Adipose tissue (tissue), 3 donors: ENCODE results near the gene SAMD4A. TPM values are rescaled to one million over a fixed set of nuclear protein-coding genes. Genes with fewer than 3 reads are reported as not detected.
A peak's percentile ranks its signal among the peaks of the same experiment; 100 is the strongest.

Source experiments
- H3K27ac ChIP-seq: one replicate; pipeline ENCODE4 v1.5.1; 2013; ENCODE audit warnings: low read depth, low read length
- WGBS, 3 donors: extraction: QIAGEN DNeasy Blood & Tissue Kit; methylation state at CpG; one replicate each; pipeline ENCODE4 v1.1.7; 2013; 5-methylcytosine and 5-hydroxymethylcytosine counted together
- polyA plus RNA-seq, 3 donors: library from polyadenylated mRNA; stranded (reverse); fragments of 200-250 nt; gene quantifications; one replicate each; pipeline ENCODE4 v1.2.3, GENCODE V29; 2013
- donor health status: healthy with polysubstance abuse.
- donor health status: Bipolar disorder and iron deficiency.
- donor health status: healthy.

Gene SAMD4A
- polyA plus RNA-seq, 3 donors = 2.5 to 23.8 (median 11.9) TPM

DNA sequence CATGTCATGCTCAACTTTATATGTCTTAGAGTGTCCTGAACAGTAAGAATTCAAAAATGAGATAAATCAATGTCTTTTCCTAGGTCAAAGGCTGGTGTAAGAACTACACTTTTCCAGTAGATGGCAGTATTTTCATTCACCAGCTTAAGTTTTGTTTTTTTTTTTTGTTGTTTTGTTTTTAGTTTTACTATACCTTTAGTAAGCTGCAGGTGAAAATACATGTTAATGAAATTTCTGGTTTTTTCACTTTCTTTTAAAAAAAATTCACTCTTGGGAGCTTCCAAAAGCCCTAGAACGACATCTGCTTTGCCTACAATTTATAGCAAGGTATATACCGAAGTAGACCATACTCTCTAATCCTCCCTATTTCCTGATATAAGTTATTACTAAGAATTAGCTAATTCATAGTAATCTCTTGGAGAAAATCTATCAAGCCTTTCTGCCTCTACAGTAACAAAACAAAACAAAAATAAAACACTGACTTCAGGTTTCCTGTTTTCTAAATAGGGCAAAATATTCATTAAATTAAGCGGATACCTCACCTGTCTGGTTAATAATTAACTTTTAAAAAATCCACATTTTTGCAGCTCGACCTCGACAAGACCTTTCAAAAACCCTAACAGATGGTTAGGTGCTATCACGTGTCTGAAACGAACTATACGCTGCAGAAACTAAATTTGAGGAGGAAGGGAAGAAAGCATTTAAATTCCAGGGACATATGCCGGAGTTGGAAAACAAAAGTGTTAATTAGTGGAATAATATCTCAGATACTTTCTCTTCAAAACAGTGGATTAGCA is 2.7 kb upstream of the SAMD4A start:
- WGBS, 3 donors = 5% methylated on average over 9 of the region's 9 CpGs
- H3K27ac ChIP-seq = no peak overlapping the region

GRCh38 chr14:54564868-54565784 is 1.8 kb upstream of the SAMD4A start:
- 0 to 1% (median 1%) methylated on average over 66 to 69 of the region's 69 CpGs for WGBS, 3 donors
- H3K27ac ChIP-seq = peak overlapping the region; percentile 85

- H3K27ac ChIP-seq = peak overlapping the region; percentile 94
- WGBS, 3 donors = 0 to 1% (median 1%) methylated on average over 36 to 72 of the region's 73 CpGs
Observed at GRCh38 chr14:54565785-54566409, 1.0 kb upstream of the SAMD4A start.

DNA sequence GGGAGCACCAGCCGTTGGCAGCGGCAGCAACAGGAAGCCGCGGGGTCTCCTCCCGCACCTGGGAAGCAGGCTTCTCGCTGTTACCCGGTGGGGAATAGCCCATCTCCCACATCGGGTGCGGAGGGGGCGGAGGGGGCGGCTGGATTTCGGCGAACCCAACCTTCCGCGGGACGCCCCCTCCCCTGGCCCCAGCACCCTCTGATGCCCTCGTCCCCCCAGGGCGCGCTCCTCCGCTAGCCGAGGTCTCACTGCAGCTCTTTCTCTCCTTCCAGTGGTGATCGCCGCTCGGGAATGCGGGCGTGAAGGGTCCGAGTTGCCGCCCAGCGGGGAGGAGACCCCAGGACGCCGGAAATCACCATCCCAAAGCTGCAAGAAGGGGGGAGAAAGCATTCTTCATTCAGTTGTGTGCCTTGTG is 303 bp downstream of the SAMD4A start:
- no peak overlapping the region for H3K27ac ChIP-seq
- WGBS, 3 donors = 0 to 1% (median 1%) methylated on average over 31 of the region's 31 CpGs

GRCh38 chr14:54567639-54568561 is 972 bp downstream of the SAMD4A start:
- H3K27ac ChIP-seq = no peak overlapping the region
- 1% methylated on average over 59 to 70 of the region's 70 CpGs for WGBS, 3 donors

- 62 to 78% (median 66%) methylated on average over 13 of the region's 13 CpGs for WGBS, 3 donors
Observed at GRCh38 chr14:54568821-54569595, 2.1 kb downstream of the SAMD4A start.

DNA sequence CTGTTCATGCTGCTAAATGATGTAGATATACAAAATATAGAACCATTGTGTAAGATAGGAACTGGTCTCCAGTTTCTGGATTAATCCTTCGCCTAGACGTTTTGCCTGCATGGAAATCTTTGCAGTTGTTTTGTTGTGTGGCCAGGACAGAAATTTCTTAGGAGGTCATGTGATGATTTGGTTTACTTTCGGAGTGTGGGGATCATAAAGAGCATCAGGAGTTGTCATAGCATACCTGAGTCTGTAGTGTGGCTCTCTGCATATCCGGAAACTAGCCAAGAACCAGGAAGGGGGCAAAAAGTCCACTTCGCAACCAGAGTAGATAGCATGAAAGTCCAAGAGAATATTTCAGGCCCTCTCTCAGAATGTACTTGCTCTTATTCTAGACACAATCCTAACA is 3.1 kb downstream of the SAMD4A start:
- no peak overlapping the region for H3K27ac ChIP-seq
- WGBS, 3 donors = 77 to 84% (median 80%) methylated on average over 5 of the region's 5 CpGs

More at GRCh38 chr14:54568821-54569595, 2.1 kb downstream of the SAMD4A start:
- no peak overlapping the region for H3K27ac ChIP-seq

- WGBS, 3 donors = 74 to 80% (median 78%) methylated on average over 5 of the region's 5 CpGs
- H3K27ac ChIP-seq = no peak overlapping the region
Observed at GRCh38 chr14:54570631-54571415, 3.9 kb downstream of the SAMD4A start.

- 96 to 100% (median 97%) methylated on average over 2 of the region's 2 CpGs for WGBS, 3 donors
Observed at GRCh38 chr14:54572316-54572715, 5.4 kb downstream of the SAMD4A start.

GRCh38 chr14:54574528-54574927 is 7.6 kb downstream of the SAMD4A start:
- 95 to 98% (median 95%) methylated on average over 6 of the region's 6 CpGs for WGBS, 3 donors
- no peak overlapping the region for H3K27ac ChIP-seq

More at GRCh38 chr14:54572316-54572715, 5.4 kb downstream of the SAMD4A start:
- no peak overlapping the region for H3K27ac ChIP-seq

DNA sequence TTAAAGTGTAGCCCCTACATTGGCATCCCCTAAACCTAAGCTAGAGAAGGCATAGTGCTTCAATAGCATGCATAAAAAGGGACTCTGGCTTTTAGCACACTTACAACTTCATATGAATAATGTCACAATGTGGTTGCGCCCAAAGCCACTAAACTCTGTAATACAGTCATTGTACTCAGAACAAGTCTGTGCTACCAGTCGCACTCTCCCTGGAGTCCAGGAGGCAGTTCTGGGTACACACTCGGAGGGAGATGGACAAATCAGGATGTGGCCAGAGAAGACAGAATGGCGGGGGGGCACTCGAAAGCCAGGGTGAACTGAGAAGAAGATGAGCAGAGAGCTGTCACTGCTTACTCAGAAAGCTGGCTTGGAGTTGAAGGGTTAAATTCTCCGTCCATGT is 10.6 kb downstream of the SAMD4A start:
- no peak overlapping the region for H3K27ac ChIP-seq
- WGBS, 3 donors = 90 to 93% (median 92%) methylated on average over 6 of the region's 6 CpGs

DNA sequence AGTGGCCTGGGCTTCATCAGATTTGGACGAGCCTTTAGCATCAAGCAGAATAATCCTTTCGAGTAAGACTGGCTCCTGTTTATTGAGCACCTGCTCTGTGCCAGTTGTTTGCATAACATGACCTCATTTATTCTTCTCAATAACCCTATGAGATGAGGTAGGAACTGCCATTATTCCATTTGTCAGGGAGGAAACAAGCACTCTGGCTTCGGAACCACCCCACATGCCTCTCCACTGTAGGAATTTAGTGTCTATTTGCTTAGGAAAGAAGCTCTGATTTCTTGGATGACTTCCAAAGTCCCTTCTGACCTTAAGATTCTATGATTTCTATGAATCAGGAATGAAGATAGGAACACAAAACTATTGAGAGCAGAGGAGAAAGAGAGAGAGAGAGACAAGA is 11.0 kb downstream of the SAMD4A start:
- WGBS, 3 donors = 80 to 88% (median 83%) methylated on average over 3 of the region's 3 CpGs
- H3K27ac ChIP-seq = no peak overlapping the region

DNA sequence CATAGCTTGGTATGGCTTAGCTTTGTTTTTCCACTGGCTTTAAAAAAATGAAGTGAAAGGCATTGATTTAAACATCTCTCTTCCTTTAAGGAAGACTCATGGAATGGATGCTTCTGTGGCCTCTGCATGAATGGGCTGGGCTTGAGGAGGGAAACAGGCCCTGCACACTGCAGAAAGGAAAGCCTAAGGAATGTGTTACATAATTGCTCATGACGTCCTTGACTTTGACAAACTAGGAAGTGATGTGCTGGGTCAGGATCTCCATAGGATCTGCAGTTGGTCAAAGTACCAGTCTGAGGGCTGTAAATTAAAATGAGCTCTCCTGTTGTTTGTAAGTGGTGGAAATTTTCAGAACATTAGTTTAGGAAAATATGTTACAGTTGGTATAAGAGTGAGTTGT is 12.7 kb downstream of the SAMD4A start:
- WGBS, 3 donors = 12 to 18% (median 12%) methylated on average over 1 of the region's 1 CpG
- no peak overlapping the region for H3K27ac ChIP-seq

GRCh38 chr14:54580933-54581332 is 14.0 kb downstream of the SAMD4A start:
- no peak overlapping the region for H3K27ac ChIP-seq
- 97 to 99% (median 99%) methylated on average over 3 of the region's 3 CpGs for WGBS, 3 donors

DNA sequence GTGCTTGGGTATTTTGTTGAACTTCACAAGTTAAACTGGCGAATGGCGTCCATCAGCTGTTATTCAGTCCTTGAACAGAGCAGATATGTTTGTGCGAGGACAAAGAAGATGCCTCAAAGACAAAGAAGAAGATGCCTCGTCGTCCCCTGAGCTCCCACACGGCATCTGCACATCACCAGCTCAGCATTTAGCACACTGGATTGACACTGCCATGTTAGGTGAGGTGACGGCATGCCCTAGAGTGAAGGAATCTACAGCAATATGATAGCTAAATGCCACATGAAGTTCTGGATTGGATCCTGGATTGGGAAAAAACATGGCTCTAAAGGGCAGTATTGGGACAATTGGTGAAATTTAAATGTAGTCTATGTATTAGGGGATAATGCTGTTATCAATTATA is 15.4 kb downstream of the SAMD4A start:
- WGBS, 3 donors = 93 to 95% (median 94%) methylated on average over 7 of the region's 7 CpGs
- H3K27ac ChIP-seq = no peak overlapping the region

DNA sequence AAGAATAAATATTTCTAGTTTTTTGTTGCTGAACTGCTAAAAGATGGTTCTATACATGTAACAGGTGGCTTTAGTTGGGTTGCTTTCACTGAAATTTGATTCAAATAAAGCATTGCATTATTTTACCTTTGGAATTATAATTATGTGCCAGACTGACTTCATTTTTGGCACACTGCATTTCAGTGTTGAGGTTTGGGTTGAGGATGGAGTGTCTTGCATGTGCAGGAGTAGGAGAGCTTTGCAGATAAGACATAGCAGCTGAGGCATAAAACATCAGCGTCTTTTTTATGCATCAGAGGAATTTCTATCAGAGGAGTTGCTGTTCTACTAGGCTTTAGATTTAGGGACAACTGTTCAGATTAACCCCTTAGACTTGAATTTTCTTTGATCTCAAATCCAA is 17.2 kb downstream of the SAMD4A start:
- WGBS, 3 donors = 48 to 59% (median 55%) methylated on average over 1 of the region's 1 CpG
- H3K27ac ChIP-seq = no peak overlapping the region
